ENCODE measurements around the gene MYH14.
"Not testable (repeated sequence)": the region's sequence is repeated elsewhere in the genome, so short reads cannot be mapped to it uniquely, and the experiment has no call there.

MYH14 gene

DNA sequence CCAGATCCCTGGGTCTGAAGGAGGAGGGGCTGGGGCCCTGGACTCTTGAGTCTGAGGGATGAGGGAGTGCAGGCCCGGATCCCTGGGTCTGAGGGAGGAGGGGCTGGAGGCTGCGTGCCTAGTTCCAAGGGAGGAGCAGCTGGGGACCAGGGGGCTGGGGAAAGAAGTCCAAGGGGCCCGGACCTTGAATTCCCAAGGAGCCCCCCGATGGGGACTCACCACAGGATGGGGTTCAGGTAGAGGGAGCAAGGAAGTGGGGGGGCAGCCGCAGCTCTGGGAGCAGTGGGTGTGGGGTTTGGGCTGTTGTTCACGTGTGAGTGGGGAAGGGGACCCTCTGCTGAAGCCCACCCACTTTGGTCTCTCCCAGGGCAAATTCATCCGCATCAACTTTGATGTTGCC, 23.1 kb downstream of the MYH14 start:
- no peak for DNase-seq (ENCODE audit: low read depth)

DNA sequence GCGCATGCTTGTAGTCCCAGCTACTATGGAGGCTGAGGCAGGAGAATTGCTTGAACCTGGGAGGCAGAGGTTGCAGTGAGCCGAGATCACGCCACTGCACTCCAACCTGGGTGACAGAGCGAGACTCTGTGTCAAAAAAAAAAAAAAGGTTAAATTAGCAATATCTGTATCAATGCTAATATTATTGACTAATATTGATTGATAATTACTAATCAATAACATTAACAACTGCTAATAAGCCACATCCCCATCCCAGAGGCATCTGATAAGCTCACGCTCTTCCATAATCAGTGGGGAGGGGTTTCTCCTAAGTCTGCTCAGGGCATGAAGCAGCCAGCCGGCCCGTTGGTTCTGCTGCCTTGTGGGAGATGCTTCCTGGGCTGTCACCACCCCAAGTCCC, 24.7 kb downstream of the MYH14 start:
- DNase-seq (ENCODE audit: low read depth), result not testable (repeated sequence)

- no peak for DNase-seq (ENCODE audit: low read depth)
These were observed 27.2 kb downstream of the MYH14 start for GRCh38 chr19:50230379-50231351.

- not testable (repeated sequence) for DNase-seq (ENCODE audit: low read depth)
These were observed 28.0 kb downstream of the MYH14 start for GRCh38 chr19:50231417-50231816.

GRCh38 chr19:50231821-50232220, 28.4 kb downstream of the MYH14 start:
- no peak for DNase-seq (ENCODE audit: low read depth)

DNA sequence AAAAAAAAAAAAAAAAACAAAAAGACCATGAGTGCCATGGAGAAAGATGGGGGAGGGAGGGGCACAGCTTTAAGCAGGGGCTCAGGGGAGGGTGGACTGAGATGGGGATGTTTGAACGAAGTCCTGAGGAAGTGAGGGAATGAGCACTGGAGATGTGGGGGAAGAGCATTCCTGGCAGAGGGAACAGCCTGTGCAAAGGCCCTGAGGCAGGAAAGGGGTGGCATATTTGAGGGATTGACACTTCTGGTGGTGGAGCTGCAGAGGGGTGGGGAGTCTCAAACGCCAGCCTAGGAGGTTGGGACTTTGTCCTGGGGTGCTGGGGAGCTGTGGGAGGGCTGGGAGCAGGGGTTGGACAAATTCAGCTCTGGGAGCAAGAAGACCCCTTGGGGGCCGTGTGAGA, 29.2 kb downstream of the MYH14 start:
- no peak for DNase-seq (ENCODE audit: low read depth)

GRCh38 chr19:50233308-50233910, 30.0 kb downstream of the MYH14 start:
- DNase-seq (ENCODE audit: low read depth), result no peak

DNA sequence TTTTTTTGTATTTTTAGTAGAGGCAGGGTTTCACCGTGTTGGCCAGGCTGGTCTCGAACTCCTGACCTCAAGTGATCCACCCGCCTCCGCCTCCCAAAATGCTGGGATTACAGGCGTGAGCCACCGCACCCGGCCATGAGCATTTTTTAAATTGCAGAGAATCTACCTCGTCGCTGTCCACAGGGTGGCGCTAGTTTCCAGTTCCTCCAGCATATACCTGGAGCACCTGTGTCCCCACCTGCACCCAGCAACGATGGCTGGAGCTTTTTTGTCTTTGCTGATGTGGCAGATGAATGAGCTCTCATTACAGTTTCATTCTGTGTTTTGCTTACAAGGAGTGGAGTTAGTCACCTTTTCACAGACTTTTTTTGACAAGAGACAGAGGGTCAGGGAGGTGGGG, 34.1 kb downstream of the MYH14 start:
- not testable (repeated sequence) for DNase-seq (ENCODE audit: low read depth)

GRCh38 chr19:50238043-50238442, 34.6 kb downstream of the MYH14 start:
- DNase-seq (ENCODE audit: low read depth), result no peak

- no peak for DNase-seq (ENCODE audit: low read depth)
These were observed 36.6 kb downstream of the MYH14 start for GRCh38 chr19:50239921-50240590.

DNA sequence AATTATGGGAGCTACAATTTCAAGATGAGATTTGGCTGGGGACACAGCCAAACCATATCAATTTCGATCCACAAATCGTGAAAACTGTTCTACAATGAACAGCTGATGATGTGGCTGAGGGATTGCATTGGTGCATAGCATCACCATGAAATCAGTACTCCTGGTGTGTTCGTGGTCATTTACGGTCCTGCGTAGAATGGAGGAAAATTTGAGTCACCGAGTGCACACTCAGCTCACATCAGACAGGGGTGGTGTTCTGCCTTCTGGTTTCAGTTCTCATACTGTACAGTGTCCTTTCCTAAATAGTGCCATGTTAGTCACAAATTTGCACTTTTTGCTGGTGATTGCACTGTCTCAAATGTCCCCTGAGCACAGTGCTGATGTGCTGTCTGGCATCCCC, 39.2 kb downstream of the MYH14 start:
- no peak for DNase-seq (ENCODE audit: low read depth)

DNA sequence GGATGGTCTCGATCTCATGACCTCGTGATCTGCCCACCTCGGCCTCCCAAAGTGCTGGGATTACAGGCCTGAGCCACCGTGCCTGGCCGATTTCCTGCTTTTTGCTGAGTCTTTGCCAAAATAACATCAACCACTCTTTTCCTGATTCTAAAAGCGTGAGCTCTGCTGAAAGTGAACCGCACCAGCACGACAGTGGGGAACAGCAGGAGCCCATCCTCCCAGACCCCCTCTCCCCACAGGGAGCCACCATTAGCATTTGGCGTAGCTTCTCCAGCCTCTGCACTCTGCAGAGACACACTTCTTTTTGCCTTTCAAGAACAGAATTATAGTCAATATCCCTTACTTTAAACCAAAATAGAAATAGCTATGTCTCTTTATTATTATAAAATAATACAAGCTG, 41.3 kb downstream of the MYH14 start:
- DNase-seq (ENCODE audit: low read depth), result no peak

DNA sequence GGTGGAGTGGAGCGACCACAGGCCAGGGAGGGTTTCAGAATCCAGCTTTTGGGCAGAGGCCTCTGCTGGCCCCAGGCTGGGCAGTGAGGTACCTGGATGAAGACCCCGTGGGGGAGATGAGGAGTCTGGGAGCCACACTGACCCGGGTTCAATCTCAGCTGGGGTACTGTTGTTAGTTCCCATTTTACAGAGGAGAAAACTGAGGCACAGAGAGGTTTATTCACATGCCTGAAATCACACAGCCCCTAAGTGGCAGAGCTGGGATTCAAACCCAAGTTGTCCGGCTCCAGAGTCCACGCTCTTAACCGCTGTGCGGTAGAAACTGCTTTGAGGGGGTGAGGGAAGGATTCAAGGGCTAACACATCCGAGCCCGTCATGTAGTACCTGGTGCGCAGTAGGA, 45.0 kb downstream of the MYH14 start:
- DNase-seq (ENCODE audit: low read depth), result no peak

GRCh38 chr19:50248826-50249225, 45.4 kb downstream of the MYH14 start:
- DNase-seq (ENCODE audit: low read depth), result no peak

- DNase-seq (ENCODE audit: low read depth), result no peak
These were observed 46.2 kb downstream of the MYH14 start for GRCh38 chr19:50249636-50250035.

GRCh38 chr19:50250450-50251136, 47.2 kb downstream of the MYH14 start:
- no peak for DNase-seq (ENCODE audit: low read depth)

- DNase-seq (ENCODE audit: low read depth), result no peak
These were observed 48.9 kb downstream of the MYH14 start for GRCh38 chr19:50252111-50252886.

GRCh38 chr19:50252887-50253268, 49.5 kb downstream of the MYH14 start:
- no peak for DNase-seq (ENCODE audit: low read depth)

DNA sequence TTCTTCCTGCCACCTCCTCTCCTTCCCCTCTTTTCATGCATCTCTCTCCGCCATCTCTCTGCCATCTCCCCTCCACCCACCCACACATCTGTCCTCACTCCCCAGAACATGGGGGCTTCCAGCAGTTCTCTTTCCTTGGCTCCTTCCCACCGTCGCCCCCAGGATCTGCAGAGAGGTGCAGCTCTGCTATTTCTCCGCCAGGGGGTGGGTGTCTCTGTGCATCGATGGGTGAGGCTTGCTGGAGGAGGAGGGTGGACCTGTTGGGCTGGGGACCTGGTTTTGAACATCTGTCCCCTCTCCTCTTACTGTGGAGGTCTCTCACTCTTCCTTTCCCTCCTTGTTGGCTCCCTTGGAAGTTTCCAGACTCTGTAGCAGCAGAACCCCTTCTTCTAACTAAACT, 51.7 kb downstream of the MYH14 start:
- DNase-seq (ENCODE audit: low read depth), result no peak

GRCh38 chr19:50257141-50257540, 53.7 kb downstream of the MYH14 start:
- no peak for DNase-seq (ENCODE audit: low read depth)

GRCh38 chr19:50258918-50259372, 55.5 kb downstream of the MYH14 start:
- DNase-seq (ENCODE audit: low read depth), result no peak

Measured in T-helper 22 cell (primary cell).